Effector CD4-positive, alpha-beta T cell (primary cell): ENCODE results near the gene PRKCE.

Experiments
- DNase-seq: peaks from one replicate; pipeline ENCODE4 v3.0.0-alpha.2; 2020
- total RNA-seq: gene quantifications from one replicate; lab custom pipeline; 2026; lab: John Stamatoyannopoulos, UW

The PRKCE gene
- 25.9 reads per million, percentile 53 among the genes with 10 or more reads in this experiment for total RNA-seq

GRCh38 chr2:45651415-45652089 is at the start of gene PRKCE:
Gene PRKCE, plus strand, starts transcription at chr2:45651675.
- DNase-seq = peak; percentile 34

GRCh38 chr2:45602624-45603023 is 48.9 kb upstream of the PRKCE start:
- no peak for DNase-seq

- DNase-seq = no peak
These were observed 46.4 kb upstream of the PRKCE start for GRCh38 chr2:45605116-45605515.

GRCh38 chr2:45606796-45607195 is 44.7 kb upstream of the PRKCE start:
- no peak for DNase-seq

GRCh38 chr2:45607701-45608100 is 43.8 kb upstream of the PRKCE start:
- DNase-seq = no peak

- DNase-seq = peak; percentile 23
These were observed 41.0 kb upstream of the PRKCE start for GRCh38 chr2:45610281-45611019.

- DNase-seq = peak; percentile 70
These were observed 40.2 kb upstream of the PRKCE start, which contains the start of gene SRBD1 for GRCh38 chr2:45611020-45611859. Gene SRBD1, minus strand, starts transcription at chr2:45611267. Its CDS starts 5,826 bp downstream, at chr2:45605441.

GRCh38 chr2:45612285-45612684 is 39.2 kb upstream of the PRKCE start:
- no peak for DNase-seq

GRCh38 chr2:45612731-45613130 is 38.7 kb upstream of the PRKCE start:
- DNase-seq = no peak

- no peak for DNase-seq
These were observed 37.1 kb upstream of the PRKCE start for GRCh38 chr2:45614330-45614729.

- DNase-seq = no peak
These were observed 36.5 kb upstream of the PRKCE start for GRCh38 chr2:45614871-45615415.

- DNase-seq = no peak
These were observed 34.6 kb upstream of the PRKCE start for GRCh38 chr2:45616658-45617411.

GRCh38 chr2:45617496-45617895 is 34.0 kb upstream of the PRKCE start:
- DNase-seq = no peak

GRCh38 chr2:45622336-45623075 is 29.0 kb upstream of the PRKCE start:
- no peak for DNase-seq

- DNase-seq = no peak
These were observed 28.4 kb upstream of the PRKCE start for GRCh38 chr2:45623098-45623497.

GRCh38 chr2:45625824-45626223 is 25.7 kb upstream of the PRKCE start:
- DNase-seq = no peak

GRCh38 chr2:45626387-45627221 is 24.9 kb upstream of the PRKCE start:
- DNase-seq = no peak

- DNase-seq = no peak
These were observed 23.6 kb upstream of the PRKCE start for GRCh38 chr2:45627911-45628310.

GRCh38 chr2:45629971-45630370 is 21.5 kb upstream of the PRKCE start:
- DNase-seq = no peak

GRCh38 chr2:45631319-45631718 is 20.2 kb upstream of the PRKCE start:
- no peak for DNase-seq
